ENCODE results near the gene LMNB1. TPM values are rescaled to one million over a fixed set of nuclear protein-coding genes. Genes with fewer than 3 reads are reported as not detected.

The LMNB1 gene
- total and polyA plus RNA-seq, 2 of the 13 experiments (the other 11 are each of a cell fraction or from before 2014, with no cell fraction given), result 12.5 to 159 TPM

- TF ChIP-seq ZNF772 (CRISPR knock-in tag; IDR thresholded peaks at IDR 0.05) (peak; percentile 59; the same call in 1 of the 2 replicates), THAP11 (CRISPR knock-in tag; IDR thresholded peaks at IDR 0.05) (peak; percentile 63), HMGXB4 (CRISPR knock-in tag; IDR thresholded peaks at IDR 0.05; ENCODE audit: borderline replicate concordance in 1 of 2, low read depth in 1 of 2) (peak in 1 of 2 experiments; percentile 42; a peak in 2 of 4 replicates), ZNF253 (CRISPR knock-in tag; IDR thresholded peaks at IDR 0.05; ENCODE audit: borderline replicate concordance) (no peak), ZNF850 (CRISPR knock-in tag; conservative IDR thresholded peaks at IDR 0.05) (no peak), STAG1 (CRISPR knock-in tag; IDR thresholded peaks at IDR 0.05) (no peak), TOE1 (CRISPR knock-in tag; IDR thresholded peaks at IDR 0.05) (no peak; the same call in 1 of the 2 replicates), HOXA9 (CRISPR knock-in tag; IDR thresholded peaks at IDR 0.05; ENCODE audit: borderline replicate concordance) (peak; percentile 77), ZNF510 (CRISPR knock-in tag; IDR thresholded peaks at IDR 0.05; ENCODE audit: low read depth) (no peak), ZBTB8A (CRISPR knock-in tag; IDR thresholded peaks at IDR 0.05; ENCODE audit: borderline replicate concordance, low read depth) (no peak), SOX6 (IDR thresholded peaks at IDR 0.05) (no peak), SOX6 (CRISPR knock-in tag; IDR thresholded peaks at IDR 0.05) (peak; percentile 69), UBTF (CRISPR knock-in tag; IDR thresholded peaks at IDR 0.05) (peak; percentile 46; the same call in 1 of the 2 replicates), RNF219 (CRISPR knock-in tag; IDR thresholded peaks at IDR 0.05) (no peak), SSRP1 (CRISPR knock-in tag; IDR thresholded peaks at IDR 0.05) (no peak), GMEB1 (CRISPR knock-in tag; IDR thresholded peaks at IDR 0.05; ENCODE audit: borderline replicate concordance) (peak; percentile 64), ZNF362 (CRISPR knock-in tag; IDR thresholded peaks at IDR 0.05; ENCODE audit: borderline replicate concordance) (no peak; the same call in 1 of the 2 replicates), PTBP1 (IDR thresholded peaks at IDR 0.05; ENCODE audit: low read depth, low read length, poor library complexity, severe bottlenecking) (no peak), ZNF205 (CRISPR knock-in tag; IDR thresholded peaks at IDR 0.05) (no peak)
Measured at GRCh38 chr5:126776499-126777256, at the start of gene LMNB1 (continued).
